Adrenal gland (tissue), 12 donors: ENCODE data around the gene NKX6-2. TPM values are rescaled to one million over a fixed set of nuclear protein-coding genes. Genes with fewer than 3 reads are reported as not detected.

Experiments used
- DNase-seq, 7 donors: peaks; one replicate each; pipeline ENCODE4 v3.0.0-alpha.2; 2019 to 2020
- H3K27ac ChIP-seq, 5 donors: fragments of 200-600 bp; sonication (generic) in 4 of 5; 1 replicate in 3 of 5; 2 replicates in 2 of 5; pipeline versions ENCODE4 v1.5.1 to v1.8.0; 2016 to 2020; ENCODE audit warnings: mild to moderate bottlenecking in 1 of 5
- H3K27me3 ChIP-seq: fragments of 200-600 bp; 2 replicates; pipeline ENCODE4 v1.8.0; 2021
- H3K36me3 ChIP-seq, 2 donors: fragments of 200-600 bp; replicated peaks in 1 of 2; 1 replicate in 1 of 2; 2 replicates in 1 of 2; pipeline versions ENCODE4 v1.5.1 to v1.8.0; 2018 to 2022
- H3K4me1 ChIP-seq, 2 donors: fragments of 200-600 bp; replicated peaks in 1 of 2; 1 replicate in 1 of 2; 2 replicates in 1 of 2; pipeline versions ENCODE4 v1.5.1 to v1.8.0; 2018 to 2021
- H3K4me3 ChIP-seq, 4 donors: fragments of 200-600 bp; sonication (generic) in 3 of 4; one replicate each; pipeline ENCODE4 v1.5.1; 2016 to 2018
- H3K9me3 ChIP-seq, 3 donors: fragments of 200-600 bp; sonication (generic) in 1 of 3; replicated peaks in 1 of 3; 1 replicate in 2 of 3; 2 replicates in 1 of 3; pipeline versions ENCODE4 v1.5.1 to v1.8.0; 2016 to 2021
- CTCF ChIP-seq, 6 experiments: fragments of 450-650 bp in 4 of 6; fragments of 200-600 bp in 2 of 6; sonication (generic) in 1 of 6; IDR thresholded peaks; 1 replicate in 5 of 6; 2 replicates in 1 of 6; pipeline versions ENCODE4 v1.5.1 to v1.8.0; 2016 to 2021; ENCODE audit warnings: antibody characterized with exemption in 6 of 6, mild to moderate bottlenecking in 2 of 6, moderate library complexity in 1 of 6
- POLR2A ChIP-seq, 2 donors: fragments of 450-650 bp; IDR thresholded peaks; one replicate each; pipeline ENCODE4 v1.6.1; 2017; ENCODE audit warnings: antibody characterized with exemption in 2 of 2, mild to moderate bottlenecking in 2 of 2, moderate library complexity in 1 of 2
- WGBS, 4 donors: extraction: QIAGEN DNeasy Blood & Tissue Kit in 2 of 4; methylation state at CpG; one replicate each; pipeline versions ENCODE4 v1.1.5 to v1.1.7; 2013 to 2017; 5-methylcytosine and 5-hydroxymethylcytosine counted together
- intact Hi-C, 2 donors: fragments of 100-400 bp; cut with DNase I; formaldehyde crosslinking; loops; one replicate each; pipeline versions ENCODE4 v1.14.1 to v1.15.0; 2022 to 2023
- polyA plus RNA-seq, 3 donors: library from polyadenylated mRNA; stranded (reverse); fragments of 200-250 nt in 2 of 3; fragments of 350-450 nt in 1 of 3; fragmentation: Illumina TruSeq in 1 of 3; extraction: RNeasy Lipid Tissue Mini Kit (QIAGEN cat#74804) in 1 of 3; gene quantifications; one replicate each; pipeline ENCODE4 v1.2.3, GENCODE V29; 2013 to 2014
- total RNA-seq, 9 donors: library from RNA; depleted of rRNA in 4 of 9; stranded (reverse); fragments of >200 nt in 4 of 9; fragments of 120-200 nt in 1 of 9; fragmentation: NEBNext Ultra II Directional in 1 of 9; extraction: Animal tissue kit (Norgen Biotek cat#: 25700) in 1 of 9; gene quantifications; one replicate each; pipeline versions ENCODE4 v1.1.0 to v1.2.4, GENCODE V29; 2013 to 2023
- donor health status: healthy with polysubstance abuse.
- donor health status: Bipolar disorder and iron deficiency.
- donor health status: DM: yes; HTN: yes; CAD: no.
- donor health status: DM: no; HTN: no; CAD: no.
- donor health status: DM: no; HTN: no; CAD: no.
- donor health status: DM: yes; HTN: yes; CAD: no.

NKX6-2 gene
- total and polyA plus RNA-seq, 12 donors = 0.37 to 0.40 TPM; not detected in 10

GRCh38 chr10:132820056-132820455 is 34.1 kb upstream of the NKX6-2 start:
- intact Hi-C loops = no loop called here
- DNase-seq = no peak
- TF ChIP-seq CTCF (IDR thresholded peaks at IDR 0.05) = no peak
- no peak for TF ChIP-seq POLR2A (IDR thresholded peaks at IDR 0.05)

GRCh38 chr10:132817701-132818211 is 31.8 kb upstream of the NKX6-2 start:
- H3K36me3 ChIP-seq = no peaks in the 10 kb centered on the region
- no peaks in the 10 kb centered on the region for H3K9me3 ChIP-seq
- peaks cover 6% of the 10 kb centered on the region for H3K27me3 ChIP-seq
- H3K27ac ChIP-seq = no peak overlapping the region
- DNase-seq = no peak
- TF ChIP-seq POLR2A (IDR thresholded peaks at IDR 0.05) = no peak
- TF ChIP-seq CTCF (IDR thresholded peaks at IDR 0.05) = no peak
- 77 to 86% (median 80%) methylated on average over 17 to 29 of the region's 29 CpGs for WGBS, 4 donors
- H3K4me1 ChIP-seq = no peaks in the 10 kb centered on the region
- no peak overlapping the region for H3K4me3 ChIP-seq
- intact Hi-C loops = no loop called here

More at GRCh38 chr10:132820056-132820455, 34.1 kb upstream of the NKX6-2 start:
- Histone ChIP-seq H3K27ac (no peak overlapping the region), H3K4me3 (no peak overlapping the region), H3K9me3 (no peaks in the 10 kb centered on the region), H3K36me3 (no peaks in the 10 kb centered on the region), H3K27me3 (peaks cover 6% of the 10 kb centered on the region), H3K4me1 (no peaks in the 10 kb centered on the region)
- 87 to 94% (median 89%) methylated on average over 12 to 13 of the region's 13 CpGs for WGBS, 4 donors

- no peak for TF ChIP-seq POLR2A (IDR thresholded peaks at IDR 0.05)
- TF ChIP-seq CTCF (IDR thresholded peaks at IDR 0.05) = no peak
- no peak overlapping the region for H3K4me3 ChIP-seq
- intact Hi-C loops = no loop called here
- H3K9me3 ChIP-seq = no peaks in the 10 kb centered on the region
- DNase-seq = no peak
- H3K4me1 ChIP-seq = no peaks in the 10 kb centered on the region
- H3K27ac ChIP-seq = no peak overlapping the region
- peaks cover 6% of the 10 kb centered on the region for H3K27me3 ChIP-seq
- WGBS, 4 donors = 76 to 84% (median 82%) methylated on average over 12 of the region's 12 CpGs
- no peaks in the 10 kb centered on the region for H3K36me3 ChIP-seq
Observed at GRCh38 chr10:132816718-132817117, 30.8 kb upstream of the NKX6-2 start.

GRCh38 chr10:132815168-132815857 is 29.4 kb upstream of the NKX6-2 start:
- Histone ChIP-seq H3K4me3 (no peak overlapping the region), H3K9me3 (no peaks in the 10 kb centered on the region), H3K27ac (no peak overlapping the region), H3K36me3 (no peaks in the 10 kb centered on the region), H3K4me1 (no peaks in the 10 kb centered on the region), H3K27me3 (peaks cover 6% of the 10 kb centered on the region)
- TF ChIP-seq POLR2A (IDR thresholded peaks at IDR 0.05) (no peak), CTCF (IDR thresholded peaks at IDR 0.05) (no peak)
- intact Hi-C loops = no loop called here
- no peak for DNase-seq
- WGBS, 4 donors = 60 to 70% (median 64%) methylated on average over 18 of the region's 18 CpGs
